DOHH2 (cell line): ENCODE measurements around the gene SLC26A2.
A peak's percentile ranks its signal among the peaks of the same experiment; 100 is the strongest.

Experiments used
- H3F3A ChIP-seq: fragments of 200-600 bp; sonication (generic), shearing (Covaris generic); 2 replicates; pipeline ENCODE4 v1.6.0; 2016; ENCODE audit warnings: antibody characterized with exemption, mild to moderate bottlenecking; ENCODE audit not compliant: control insufficient read depth, insufficient read depth
- H3K27ac ChIP-seq: fragments of 200-600 bp; sonication (generic); 2 replicates; pipeline ENCODE4 v1.5.1; 2014; ENCODE audit warnings: low read depth, mild to moderate bottlenecking, low read length, moderate library complexity
- H3K27me3 ChIP-seq: fragments of 200-600 bp; sonication (generic); 2 replicates; pipeline ENCODE4 v1.6.1; 2014; ENCODE audit warnings: mild to moderate bottlenecking, low read length, mixed read lengths; ENCODE audit not compliant: control insufficient read depth
- H3K36me3 ChIP-seq: fragments of 200-600 bp; sonication (generic); 2 replicates; pipeline ENCODE4 v1.6.1; 2014; ENCODE audit warnings: mild to moderate bottlenecking, low read length, moderate library complexity, mixed read lengths; ENCODE audit not compliant: control insufficient read depth
- H3K4me1 ChIP-seq: fragments of 200-600 bp; sonication (generic); 2 replicates; pipeline ENCODE4 v1.6.1; 2014; ENCODE audit warnings: mild to moderate bottlenecking, low read length, mixed read lengths; ENCODE audit not compliant: control insufficient read depth
- H3K4me2 ChIP-seq: fragments of 200-600 bp; sonication (generic); 2 replicates; pipeline ENCODE4 v1.6.0; 2014; ENCODE audit warnings: mild to moderate bottlenecking, low read length, moderate library complexity
- H3K4me3 ChIP-seq: fragments of 200-600 bp; sonication (generic); 2 replicates; pipeline ENCODE4 v1.5.1; 2014; ENCODE audit warnings: mild to moderate bottlenecking, low read length, mixed read lengths
- H3K79me2 ChIP-seq: fragments of 200-600 bp; sonication (generic); 2 replicates; pipeline ENCODE4 v1.6.1; 2014; ENCODE audit warnings: mild to moderate bottlenecking, low read length, mixed read lengths; ENCODE audit not compliant: control insufficient read depth
- H3K9me2 ChIP-seq: fragments of 200-600 bp; sonication (generic); replicated peaks from 2 replicates; pipeline ENCODE4 v1.6.1; 2014; ENCODE audit warnings: mild to moderate bottlenecking, low read length, mixed read lengths; ENCODE audit not compliant: control insufficient read depth
- H3K9me3 ChIP-seq: fragments of 200-600 bp; sonication (generic); 2 replicates; pipeline ENCODE4 v1.6.1; 2014; ENCODE audit warnings: antibody characterized with exemption, low read length, mixed read lengths; ENCODE audit not compliant: control insufficient read depth, insufficient read depth
- H4K20me1 ChIP-seq: fragments of 200-600 bp; sonication (generic); 2 replicates; pipeline ENCODE4 v1.6.0; 2014; ENCODE audit warnings: low read depth, mild to moderate bottlenecking, antibody characterized with exemption, low read length, moderate library complexity; ENCODE audit not compliant: control insufficient read depth, insufficient read depth
- EZH2phosphoT487 ChIP-seq: fragments of 200-600 bp; sonication (generic); IDR thresholded peaks from 2 replicates; pipeline ENCODE4 v1.6.1; 2017; ENCODE audit warnings: borderline replicate concordance, mild to moderate bottlenecking, antibody characterized with exemption, low read length, moderate library complexity, mixed read lengths
- TF ChIP-seq, protein P1 (sequence below): fragments of 200-600 bp; sonication (generic); IDR thresholded peaks from one replicate; pipeline ENCODE4 v1.5.1; 2014; ENCODE audit warnings: antibody characterized with exemption, mild to moderate bottlenecking, low read depth, low read length; ENCODE audit not compliant: poor library complexity, severe bottlenecking

SLC26A2 gene

DNA sequence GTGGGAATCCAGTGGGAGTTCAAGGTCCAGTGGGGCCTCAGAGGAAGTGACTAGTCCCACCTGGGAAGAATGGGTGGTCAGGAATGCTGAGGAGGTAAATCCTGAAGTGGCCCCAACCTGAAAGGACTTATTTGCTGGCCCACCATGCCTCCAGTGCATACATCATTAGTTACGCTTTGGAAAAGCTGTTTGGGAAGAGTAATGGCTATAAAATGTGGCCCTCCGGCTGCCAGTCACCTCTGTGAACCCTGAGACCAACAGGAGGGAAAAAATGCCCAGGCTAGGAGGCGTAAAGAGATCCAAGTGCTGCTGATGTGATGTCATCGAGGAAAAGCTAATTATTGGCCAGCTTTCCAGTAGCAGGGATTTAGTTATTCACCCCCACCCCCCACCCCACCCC lies 2.7 kb upstream of the SLC26A2 start:
- Histone ChIP-seq H3K4me2 (no peak overlapping the region), H3K79me2 (no peaks in the 10 kb centered on the region), H3K9me3 (no peaks in the 10 kb centered on the region), H3F3A (peaks cover 5% of the 10 kb centered on the region; the same call in 1 of the 2 replicates), H3K36me3 (no peaks in the 10 kb centered on the region), H3K4me1 (peaks cover 24% of the 10 kb centered on the region), H3K4me3 (no peak overlapping the region), H3K27me3 (no peaks in the 10 kb centered on the region), H4K20me1 (no peaks in the 10 kb centered on the region), H3K27ac (no peak overlapping the region), H3K9me2 (no peaks in the 10 kb centered on the region)
- TF ChIP-seq, protein P1, sequence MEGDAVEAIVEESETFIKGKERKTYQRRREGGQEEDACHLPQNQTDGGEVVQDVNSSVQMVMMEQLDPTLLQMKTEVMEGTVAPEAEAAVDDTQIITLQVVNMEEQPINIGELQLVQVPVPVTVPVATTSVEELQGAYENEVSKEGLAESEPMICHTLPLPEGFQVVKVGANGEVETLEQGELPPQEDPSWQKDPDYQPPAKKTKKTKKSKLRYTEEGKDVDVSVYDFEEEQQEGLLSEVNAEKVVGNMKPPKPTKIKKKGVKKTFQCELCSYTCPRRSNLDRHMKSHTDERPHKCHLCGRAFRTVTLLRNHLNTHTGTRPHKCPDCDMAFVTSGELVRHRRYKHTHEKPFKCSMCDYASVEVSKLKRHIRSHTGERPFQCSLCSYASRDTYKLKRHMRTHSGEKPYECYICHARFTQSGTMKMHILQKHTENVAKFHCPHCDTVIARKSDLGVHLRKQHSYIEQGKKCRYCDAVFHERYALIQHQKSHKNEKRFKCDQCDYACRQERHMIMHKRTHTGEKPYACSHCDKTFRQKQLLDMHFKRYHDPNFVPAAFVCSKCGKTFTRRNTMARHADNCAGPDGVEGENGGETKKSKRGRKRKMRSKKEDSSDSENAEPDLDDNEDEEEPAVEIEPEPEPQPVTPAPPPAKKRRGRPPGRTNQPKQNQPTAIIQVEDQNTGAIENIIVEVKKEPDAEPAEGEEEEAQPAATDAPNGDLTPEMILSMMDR = no peak
- no peak for TF ChIP-seq EZH2phosphoT487

DNA sequence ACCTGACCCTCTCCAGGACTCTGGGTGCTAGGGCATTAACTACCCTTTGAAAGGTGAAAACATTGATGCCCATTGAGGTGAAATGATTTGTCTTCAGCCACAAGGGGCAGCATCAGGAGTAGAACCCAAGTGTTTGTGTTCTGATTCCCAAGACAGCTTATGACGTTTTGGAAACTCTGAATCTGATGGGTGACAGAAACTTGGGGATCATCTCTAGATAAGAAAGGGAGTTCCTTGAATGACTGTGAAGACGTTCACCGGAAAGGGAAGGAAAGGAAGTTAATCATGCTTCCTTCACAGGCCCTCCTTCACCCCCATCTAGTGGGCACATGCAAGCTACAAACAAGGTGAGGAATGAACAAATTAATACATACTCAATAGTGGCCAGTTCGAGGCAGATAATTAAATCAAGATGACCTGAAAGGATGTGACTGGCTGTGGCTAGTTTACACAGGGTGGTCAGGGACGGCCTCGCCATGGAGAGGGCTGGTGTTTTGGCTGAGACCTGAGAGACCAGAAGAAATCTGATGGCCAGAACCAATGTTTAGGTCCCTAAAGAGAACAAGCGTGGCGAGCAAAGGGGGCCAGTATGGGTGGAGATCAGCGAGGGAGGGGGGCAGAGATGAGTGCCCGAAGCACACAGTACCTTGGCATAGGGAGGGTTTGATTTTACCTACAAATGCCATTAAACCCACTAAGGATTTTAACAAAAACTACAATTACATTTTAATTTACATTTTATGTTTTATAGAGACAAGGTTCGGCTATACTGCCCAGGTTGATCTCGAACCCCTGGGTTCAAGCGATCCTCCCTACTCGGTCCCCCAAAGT lies 937 bp upstream of the SLC26A2 start:
- peaks cover 24% of the 10 kb centered on the region for H3K4me1 ChIP-seq
- H3K9me2 ChIP-seq = no peaks in the 10 kb centered on the region
- H3K4me3 ChIP-seq = peak overlapping the region; percentile 79
- peaks cover 5% of the 10 kb centered on the region; the same call in 1 of the 2 replicates for H3F3A ChIP-seq
- H3K79me2 ChIP-seq = no peaks in the 10 kb centered on the region
- H3K27ac ChIP-seq = 0 out of 2 replicates have a peak overlapping the region, but pooled peaks have one; percentile 20
- no peaks in the 10 kb centered on the region for H3K9me3 ChIP-seq
- TF ChIP-seq, protein P1 = peak; percentile 93
- TF ChIP-seq EZH2phosphoT487 = no peak
- peak overlapping the region; percentile 81 for H3K4me2 ChIP-seq
- H3K36me3 ChIP-seq = no peaks in the 10 kb centered on the region
- no peaks in the 10 kb centered on the region for H3K27me3 ChIP-seq
- no peaks in the 10 kb centered on the region for H4K20me1 ChIP-seq

DNA sequence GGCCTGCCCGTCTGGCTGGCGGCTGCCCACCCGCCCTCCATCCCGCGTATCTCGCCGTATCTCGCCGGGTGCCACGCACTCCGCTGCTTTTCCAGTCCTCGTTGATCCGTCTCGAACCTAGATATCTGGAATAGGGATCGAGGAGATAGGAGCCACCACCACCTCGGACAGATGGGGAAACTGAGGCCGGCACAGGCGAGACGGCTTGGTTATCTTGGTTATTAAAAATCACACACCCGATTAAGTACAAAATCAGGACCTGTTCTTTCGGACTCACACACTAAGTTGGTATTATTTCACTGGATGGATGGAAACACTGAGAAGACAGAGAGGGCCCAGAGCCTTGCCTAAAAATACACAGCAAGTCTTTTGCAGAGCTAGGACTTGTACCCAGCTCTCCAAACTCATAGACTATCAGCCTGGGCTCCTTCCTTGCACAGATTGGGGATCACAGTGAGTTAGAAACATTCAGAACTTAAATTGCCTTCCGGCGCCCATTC lies 678 bp downstream of the SLC26A2 start:
- no peaks in the 10 kb centered on the region for H3K9me3 ChIP-seq
- H3K27me3 ChIP-seq = no peaks in the 10 kb centered on the region
- no peaks in the 10 kb centered on the region for H4K20me1 ChIP-seq
- TF ChIP-seq EZH2phosphoT487 = no peak
- TF ChIP-seq, protein P1 = no peak
- H3K36me3 ChIP-seq = no peaks in the 10 kb centered on the region
- no peak overlapping the region for H3K27ac ChIP-seq
- H3K9me2 ChIP-seq = no peaks in the 10 kb centered on the region
- peak overlapping the region; percentile 79 for H3K4me3 ChIP-seq
- peak overlapping the region; percentile 81 for H3K4me2 ChIP-seq
- peaks cover 5% of the 10 kb centered on the region; the same call in 1 of the 2 replicates for H3F3A ChIP-seq
- H3K79me2 ChIP-seq = no peaks in the 10 kb centered on the region
- H3K4me1 ChIP-seq = peaks cover 24% of the 10 kb centered on the region
